ENCODE measurements around the gene MCAM. TPM values are rescaled to one million over a fixed set of nuclear protein-coding genes. Genes with fewer than 3 reads are reported as not detected.

Gene MCAM
- total RNA-seq, 1 experiment from 2014 or later = 124 TPM

GRCh38 chr11:119344291-119345010 is 27.5 kb upstream of the MCAM start:
- TF ChIP-seq EZH2phosphoT487 (IDR thresholded peaks at IDR 0.05; ENCODE audit: borderline replicate concordance, low read length) (no peak), CTCF (conservative IDR thresholded peaks at IDR 0.05; ENCODE audit: low read depth, low read length) (no peak), EZH2 (IDR thresholded peaks at IDR 0.05; ENCODE audit: low read length, unreplicated experiment) (no peak)
- ATAC-seq (no peak), DNase-seq (no peak)
- no TSS peak for BruUV-seq (replicated peaks)
- H3K9ac ChIP-seq (ENCODE audit: low read length) = no peak overlapping the region
- H3K4me1 ChIP-seq (ENCODE audit: insufficient read depth, low read length) = no peaks in the 10 kb centered on the region
- no peaks in the 10 kb centered on the region for H3K27me3 ChIP-seq (ENCODE audit: low read length)
- H2AFZ ChIP-seq (ENCODE audit: low read length) = no peak overlapping the region
- CTCF ChIA-PET = no interaction called here
- no peak overlapping the region for H3K4me2 ChIP-seq (ENCODE audit: low read length)
- no peak overlapping the region for H3K4me3 ChIP-seq (ENCODE audit: low read length)
- no peak overlapping the region for H3K27ac ChIP-seq (ENCODE audit: low read length)
- no peaks in the 10 kb centered on the region for H3K9me3 ChIP-seq (ENCODE audit: low read length)
- no peaks in the 10 kb centered on the region for H3F3A ChIP-seq (ENCODE audit: low read length, unreplicated experiment)
- intact Hi-C loops (cut with micrococcal nuclease) = no loop called here
- no peaks in the 10 kb centered on the region for H3K9me2 ChIP-seq (replicated peaks; ENCODE audit: low read length)
- H4K20me1 ChIP-seq (ENCODE audit: low read length) = no peaks in the 10 kb centered on the region
- H3K36me3 ChIP-seq (ENCODE audit: low read depth, low read length) = no peaks in the 10 kb centered on the region
- no peaks in the 10 kb centered on the region for H3K79me2 ChIP-seq (ENCODE audit: low read length)
- POLR2A ChIA-PET (ENCODE audit: unreplicated experiment) = no interaction called here

- Histone ChIP-seq H3K9ac (ENCODE audit: low read length) (no peak overlapping the region), H3K9me3 (ENCODE audit: low read length) (no peaks in the 10 kb centered on the region), H3K4me3 (ENCODE audit: low read length) (no peak overlapping the region), H3K4me2 (ENCODE audit: low read length) (no peak overlapping the region), H3K9me2 (replicated peaks; ENCODE audit: low read length) (no peaks in the 10 kb centered on the region), H3K27me3 (ENCODE audit: low read length) (no peaks in the 10 kb centered on the region), H3K79me2 (ENCODE audit: low read length) (no peaks in the 10 kb centered on the region), H4K20me1 (ENCODE audit: low read length) (0 out of 2 replicates have a peak, but pooled peaks cover 2% of the 10 kb centered on the region), H2AFZ (ENCODE audit: low read length) (no peak overlapping the region), H3K36me3 (ENCODE audit: low read depth, low read length) (no peaks in the 10 kb centered on the region), H3K27ac (ENCODE audit: low read length) (no peak overlapping the region), H3K4me1 (ENCODE audit: insufficient read depth, low read length) (no peaks in the 10 kb centered on the region), H3F3A (ENCODE audit: low read length, unreplicated experiment) (no peaks in the 10 kb centered on the region)
- ATAC-seq (no peak), DNase-seq (no peak)
- CTCF ChIA-PET = no interaction called here
- no peak for TF ChIP-seq EZH2 (IDR thresholded peaks at IDR 0.05; ENCODE audit: low read length, unreplicated experiment)
- TF ChIP-seq EZH2phosphoT487 (IDR thresholded peaks at IDR 0.05; ENCODE audit: borderline replicate concordance, low read length) = no peak
- no peak for TF ChIP-seq CTCF (conservative IDR thresholded peaks at IDR 0.05; ENCODE audit: low read depth, low read length)
- BruUV-seq (replicated peaks) = no TSS peak
- intact Hi-C loops (cut with micrococcal nuclease) = no loop called here
- POLR2A ChIA-PET (ENCODE audit: unreplicated experiment) = no interaction called here
Observed at GRCh38 chr11:119343726-119344125, 26.8 kb upstream of the MCAM start.

- POLR2A ChIA-PET (ENCODE audit: unreplicated experiment) = no interaction called here
- H2AFZ ChIP-seq (ENCODE audit: low read length) = no peak overlapping the region
Observed at GRCh38 chr11:119342362-119343130, 25.6 kb upstream of the MCAM start.

More at GRCh38 chr11:119342362-119343130, 25.6 kb upstream of the MCAM start:
- no peak for TF ChIP-seq CTCF (conservative IDR thresholded peaks at IDR 0.05; ENCODE audit: low read depth, low read length)
- TF ChIP-seq EZH2 (IDR thresholded peaks at IDR 0.05; ENCODE audit: low read length, unreplicated experiment) = no peak
- TF ChIP-seq EZH2phosphoT487 (IDR thresholded peaks at IDR 0.05; ENCODE audit: borderline replicate concordance, low read length) = no peak
- no peak for ATAC-seq
- H3K9ac ChIP-seq (ENCODE audit: low read length) = no peak overlapping the region
- no peaks in the 10 kb centered on the region for H3K9me3 ChIP-seq (ENCODE audit: low read length)
- no peak for DNase-seq
- H4K20me1 ChIP-seq (ENCODE audit: low read length) = 0 out of 2 replicates have a peak, but pooled peaks cover 5% of the 10 kb centered on the region
- intact Hi-C loops (cut with micrococcal nuclease) = no loop called here
- H3K36me3 ChIP-seq (ENCODE audit: low read depth, low read length) = no peaks in the 10 kb centered on the region
- no peak overlapping the region for H3K4me3 ChIP-seq (ENCODE audit: low read length)
- H3K27ac ChIP-seq (ENCODE audit: low read length) = no peak overlapping the region
- BruUV-seq (replicated peaks) = no TSS peak
- no peaks in the 10 kb centered on the region for H3F3A ChIP-seq (ENCODE audit: low read length, unreplicated experiment)
- H3K27me3 ChIP-seq (ENCODE audit: low read length) = no peaks in the 10 kb centered on the region
- CTCF ChIA-PET = no interaction called here
- H3K79me2 ChIP-seq (ENCODE audit: low read length) = no peaks in the 10 kb centered on the region
- peaks cover 10% of the 10 kb centered on the region for H3K4me1 ChIP-seq (ENCODE audit: insufficient read depth, low read length)
- H3K9me2 ChIP-seq (replicated peaks; ENCODE audit: low read length) = no peaks in the 10 kb centered on the region
- no peak overlapping the region for H3K4me2 ChIP-seq (ENCODE audit: low read length)
